ENCODE measurements around the gene FBXO21. TPM values are rescaled to one million over a fixed set of nuclear protein-coding genes. Genes with fewer than 3 reads are reported as not detected.
"Not testable (repeated sequence)": the region's sequence is repeated elsewhere in the genome, so short reads cannot be mapped to it uniquely, and the experiment has no call there.

FBXO21 gene
- total and polyA plus RNA-seq, 4 donors, result 9.7 to 111 (median 29.4) TPM

- TF ChIP-seq CTCF (IDR thresholded peaks at IDR 0.05; ENCODE audit: control extremely low read depth, extremely low read depth), result no peak
- DNase-seq (no peak), ATAC-seq (ENCODE audit: insufficient read depth, low FRiP score) (no peak)
- Histone ChIP-seq H3K9me3 (ENCODE audit: control insufficient read depth in 4 of 4, insufficient read depth in 3 of 4, low read length in 3 of 4) (no peaks in the 10 kb centered on the region), H3K36me3 (ENCODE audit: control insufficient read depth in 4 of 4, insufficient read depth in 4 of 4, low read length in 4 of 4) (no peaks in the 10 kb centered on the region), H3K4me3 (no peak overlapping the region), H3K27ac (ENCODE audit: low read depth in 1 of 2, low read length in 1 of 2) (no peak overlapping the region), H3K4me1 (ENCODE audit: control insufficient read depth in 5 of 5, insufficient read depth in 5 of 5, low read length in 5 of 5) (no peaks in the 10 kb centered on the region), H3K9ac (ENCODE audit: insufficient read depth in 1 of 2, low read length in 2 of 2) (no peak overlapping the region), H3K27me3 (ENCODE audit: control insufficient read depth in 3 of 3, insufficient read depth in 3 of 3, low read length in 2 of 3) (peaks cover 0 to 3% (median 0%) of the 10 kb centered on the region in 3 donors)
- WGBS, 2 donors, result 76 to 86% methylated on average over 10 of the region's 10 CpGs
Observed at GRCh38 chr12:117226505-117226904, 36.2 kb upstream of the FBXO21 start.

GRCh38 chr12:117225179-117225578 lies 34.9 kb upstream of the FBXO21 start:
- ATAC-seq (ENCODE audit: insufficient read depth, low FRiP score) (no peak), DNase-seq (no peak)
- Histone ChIP-seq H3K27ac (ENCODE audit: low read depth in 1 of 2, low read length in 1 of 2) (no peak overlapping the region), H3K9ac (ENCODE audit: insufficient read depth in 1 of 2, low read length in 2 of 2) (no peak overlapping the region), H3K4me3 (no peak overlapping the region), H3K36me3 (ENCODE audit: control insufficient read depth in 4 of 4, insufficient read depth in 4 of 4, low read length in 4 of 4) (no peaks in the 10 kb centered on the region), H3K9me3 (ENCODE audit: control insufficient read depth in 4 of 4, insufficient read depth in 3 of 4, low read length in 3 of 4) (no peaks in the 10 kb centered on the region), H3K4me1 (ENCODE audit: control insufficient read depth in 5 of 5, insufficient read depth in 5 of 5, low read length in 5 of 5) (no peaks in the 10 kb centered on the region), H3K27me3 (ENCODE audit: control insufficient read depth in 3 of 3, insufficient read depth in 3 of 3, low read length in 2 of 3) (peaks cover 0 to 3% (median 0%) of the 10 kb centered on the region in 3 donors)
- TF ChIP-seq CTCF (IDR thresholded peaks at IDR 0.05; ENCODE audit: control extremely low read depth, extremely low read depth), result no peak
- 79 to 82% methylated on average over 6 of the region's 6 CpGs for WGBS, 2 donors

GRCh38 chr12:117220947-117221346 lies 30.7 kb upstream of the FBXO21 start:
- H3K4me1 ChIP-seq (ENCODE audit: control insufficient read depth in 5 of 5, insufficient read depth in 5 of 5, low read length in 5 of 5); H3K27ac ChIP-seq (ENCODE audit: low read depth in 1 of 2, low read length in 1 of 2); ATAC-seq (ENCODE audit: insufficient read depth, low FRiP score); H3K9ac ChIP-seq (ENCODE audit: insufficient read depth in 1 of 2, low read length in 2 of 2); H3K36me3 ChIP-seq (ENCODE audit: control insufficient read depth in 4 of 4, insufficient read depth in 4 of 4, low read length in 4 of 4); DNase-seq; H3K4me3 ChIP-seq; H3K9me3 ChIP-seq (ENCODE audit: control insufficient read depth in 4 of 4, insufficient read depth in 3 of 4, low read length in 3 of 4): not testable (repeated sequence)
- 81 to 91% methylated on average over 5 of the region's 5 CpGs for WGBS, 2 donors
- peaks cover 0 to 10% (median 0%) of the 10 kb centered on the region in 3 donors for H3K27me3 ChIP-seq (ENCODE audit: control insufficient read depth in 3 of 3, insufficient read depth in 3 of 3, low read length in 2 of 3)

- H3K9me3 ChIP-seq (ENCODE audit: control insufficient read depth in 4 of 4, insufficient read depth in 3 of 4, low read length in 3 of 4), result no peaks in the 10 kb centered on the region
- 77 to 82% methylated on average over 7 of the region's 7 CpGs for WGBS, 2 donors
Observed at GRCh38 chr12:117218149-117218548, 27.9 kb upstream of the FBXO21 start.

More at GRCh38 chr12:117218149-117218548, 27.9 kb upstream of the FBXO21 start:
- no peak overlapping the region for H3K9ac ChIP-seq (ENCODE audit: insufficient read depth in 1 of 2, low read length in 2 of 2)
- no peaks in the 10 kb centered on the region for H3K4me1 ChIP-seq (ENCODE audit: control insufficient read depth in 5 of 5, insufficient read depth in 5 of 5, low read length in 5 of 5)
- no peak overlapping the region for H3K4me3 ChIP-seq
- peaks cover 0 to 19% (median 0%) of the 10 kb centered on the region in 3 donors for H3K27me3 ChIP-seq (ENCODE audit: control insufficient read depth in 3 of 3, insufficient read depth in 3 of 3, low read length in 2 of 3)
- H3K36me3 ChIP-seq (ENCODE audit: control insufficient read depth in 4 of 4, insufficient read depth in 4 of 4, low read length in 4 of 4), result no peaks in the 10 kb centered on the region
- ATAC-seq (ENCODE audit: insufficient read depth, low FRiP score), result no peak
- H3K27ac ChIP-seq (ENCODE audit: low read depth in 1 of 2, low read length in 1 of 2), result no peak overlapping the region
- DNase-seq, result no peak
- no peak for TF ChIP-seq CTCF (IDR thresholded peaks at IDR 0.05; ENCODE audit: control extremely low read depth, extremely low read depth)

Data from lung (tissue), 12 donors.